Effector CD4-positive, alpha-beta T cell (primary cell): ENCODE data around the gene SYT2.
"Not testable (repeated sequence)": the region's sequence is repeated elsewhere in the genome, so short reads cannot be mapped to it uniquely, and the experiment has no call there.

ENCODE experiments used
- DNase-seq: peaks from one replicate; pipeline ENCODE4 v3.0.0-alpha.2; 2020

SYT2 gene

DNA sequence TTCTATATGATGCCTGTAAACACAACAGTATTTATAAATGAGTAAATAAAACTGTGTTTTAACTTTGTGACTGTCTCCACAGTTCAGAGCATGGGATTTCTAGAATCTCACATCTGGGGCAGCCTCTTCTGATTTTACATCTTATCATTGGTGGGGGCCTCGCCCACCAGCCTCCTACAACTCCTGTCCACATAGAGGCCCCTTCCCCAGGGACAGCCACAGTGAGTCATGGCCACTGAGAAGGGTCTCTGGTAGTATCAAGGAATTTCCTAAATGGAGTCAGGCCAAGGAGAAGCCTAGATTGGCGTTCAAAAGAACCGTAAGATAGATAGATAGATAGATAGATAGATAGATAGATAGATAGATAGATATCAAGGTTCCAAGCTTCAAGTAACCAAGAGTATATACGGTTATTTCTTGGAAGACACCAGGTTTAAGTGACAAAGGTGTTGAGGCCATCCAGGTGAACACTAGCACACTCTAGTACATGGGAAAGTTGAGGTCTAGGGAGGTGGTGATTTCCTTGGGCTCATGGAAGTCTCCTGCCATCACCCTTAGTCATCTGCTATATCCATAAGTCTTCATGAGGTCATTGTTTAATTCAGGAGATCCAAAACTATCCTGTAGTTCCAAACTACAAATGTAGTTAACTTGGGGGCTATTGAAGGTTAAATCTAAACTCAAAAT lies 121.6 kb downstream of the SYT2 start:
- DNase-seq, result no peak

GRCh38 chr1:202587859-202588485 lies 122.3 kb downstream of the SYT2 start:
- no peak for DNase-seq

DNA sequence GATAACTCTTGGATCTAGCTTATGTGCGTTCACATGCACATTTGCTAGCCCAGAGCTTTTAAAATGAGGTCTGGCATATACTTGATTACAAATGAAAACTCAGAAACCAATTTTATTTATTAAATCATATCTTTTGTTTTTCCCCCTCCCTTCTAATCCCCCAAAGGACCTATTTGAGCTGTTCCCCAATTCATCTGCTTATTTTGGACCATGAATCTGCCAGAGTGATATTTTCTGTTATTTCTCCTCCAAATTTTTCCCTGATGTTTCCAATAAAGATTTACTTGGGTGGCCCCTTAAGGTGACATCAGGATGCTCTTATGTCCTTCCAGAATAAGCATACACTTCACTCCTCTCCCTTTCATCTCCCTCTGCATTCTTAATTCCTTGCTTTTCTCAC lies 123.4 kb downstream of the SYT2 start:
- no peak for DNase-seq

DNA sequence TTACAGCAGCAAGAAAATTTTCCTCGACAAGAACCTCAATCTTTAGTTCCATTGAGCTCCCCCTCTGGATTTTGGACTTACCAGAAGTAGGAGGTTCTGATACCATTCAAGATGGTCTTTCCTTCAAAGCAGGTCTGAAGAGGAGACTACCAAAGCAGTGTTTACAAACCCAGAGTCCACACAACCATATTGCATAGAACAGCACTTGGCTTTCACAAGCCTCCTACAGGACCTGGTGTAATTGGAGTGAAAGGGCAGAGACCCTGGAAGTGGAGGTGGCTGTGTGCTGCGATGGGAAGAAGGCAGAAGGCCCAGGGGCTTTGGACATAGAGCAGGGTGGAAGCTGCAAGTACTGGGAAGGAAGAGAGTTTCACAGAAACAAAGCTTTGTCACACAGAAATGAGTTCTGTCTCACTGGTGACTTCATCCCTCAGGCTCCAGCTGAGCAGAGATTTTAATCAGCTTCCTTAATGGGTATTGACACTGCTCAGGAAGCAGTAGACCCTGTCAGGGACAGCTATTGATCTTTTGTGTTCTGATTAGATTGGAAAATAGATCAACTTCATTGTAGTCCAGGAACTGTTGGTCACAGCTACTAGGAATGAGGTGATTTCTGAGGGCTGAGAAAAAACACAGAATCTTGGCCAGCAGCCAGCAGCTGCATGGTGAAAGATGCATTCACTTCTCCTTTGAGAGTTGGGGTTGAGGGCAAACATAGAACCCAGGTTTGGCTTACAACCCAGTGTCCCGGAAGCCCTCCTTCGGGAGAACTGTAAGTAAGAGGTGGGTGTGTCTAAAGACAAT lies 124.0 kb downstream of the SYT2 start:
- no peak for DNase-seq

GRCh38 chr1:202585590-202585933 lies 124.7 kb downstream of the SYT2 start:
- DNase-seq, result no peak

DNA sequence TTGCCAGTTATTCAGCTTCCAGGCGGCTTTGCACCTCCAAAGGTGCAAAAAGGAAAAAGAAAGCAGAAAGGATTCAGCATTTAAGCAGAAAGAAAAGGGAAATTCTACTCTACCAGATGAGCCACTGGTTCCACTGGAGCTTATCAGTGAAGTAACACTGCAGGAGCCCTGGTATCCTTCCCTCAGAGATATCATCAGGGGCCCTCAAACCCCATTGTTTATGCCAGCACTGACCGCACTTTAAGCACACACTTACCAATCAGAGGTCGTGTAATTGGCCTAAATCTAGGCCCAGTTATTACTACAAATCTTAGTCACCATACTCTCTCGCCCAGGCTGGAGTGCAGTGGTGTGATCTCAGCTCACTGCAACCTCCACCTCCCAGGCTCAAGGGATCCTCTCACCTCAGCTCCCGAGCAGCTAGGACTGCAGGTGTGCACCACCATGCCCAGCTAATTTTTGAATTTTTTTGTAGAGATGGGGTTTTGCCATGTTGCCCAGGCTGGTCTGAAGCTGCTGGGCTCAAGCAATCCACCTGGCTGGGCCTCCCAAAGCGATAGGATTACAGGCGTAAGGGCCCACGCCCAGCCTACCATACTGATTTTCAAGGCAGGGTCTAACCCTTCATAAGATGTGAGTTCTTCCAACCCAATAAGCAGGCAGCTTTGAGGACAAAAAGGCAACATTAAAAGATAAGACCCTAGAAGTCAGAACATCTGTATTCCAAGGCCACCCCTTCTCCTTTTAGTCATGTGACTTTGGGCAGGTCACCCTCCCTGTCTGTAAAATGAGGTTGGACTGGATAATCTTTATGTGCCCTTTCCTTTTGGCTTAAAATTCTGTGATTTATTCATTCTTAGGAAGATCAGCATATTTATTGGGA lies 125.3 kb downstream of the SYT2 start:
- DNase-seq, result no peak

DNA sequence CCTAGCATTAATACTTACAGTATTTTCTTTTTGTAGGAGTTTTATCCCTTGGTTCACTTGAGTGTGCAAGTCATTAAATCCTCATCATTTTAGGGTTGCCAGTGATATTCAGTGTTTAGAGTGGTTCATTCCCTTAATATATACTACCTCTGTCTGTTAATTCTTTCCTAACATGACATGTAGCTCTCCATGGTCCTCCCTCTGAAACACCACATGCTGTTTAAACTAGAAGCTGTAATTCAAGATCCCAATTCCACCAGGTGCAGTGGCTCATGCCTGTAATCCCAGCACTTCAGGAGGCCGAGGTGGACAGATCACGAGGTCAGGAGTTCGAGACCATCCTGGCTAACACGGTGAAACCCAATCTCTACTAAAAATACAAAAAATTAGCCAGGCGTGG lies 127.9 kb downstream of the SYT2 start:
- DNase-seq, result not testable (repeated sequence)

GRCh38 chr1:202580619-202581018 lies 129.6 kb downstream of the SYT2 start:
- no peak for DNase-seq

GRCh38 chr1:202579806-202580205 lies 130.4 kb downstream of the SYT2 start:
- no peak for DNase-seq

DNA sequence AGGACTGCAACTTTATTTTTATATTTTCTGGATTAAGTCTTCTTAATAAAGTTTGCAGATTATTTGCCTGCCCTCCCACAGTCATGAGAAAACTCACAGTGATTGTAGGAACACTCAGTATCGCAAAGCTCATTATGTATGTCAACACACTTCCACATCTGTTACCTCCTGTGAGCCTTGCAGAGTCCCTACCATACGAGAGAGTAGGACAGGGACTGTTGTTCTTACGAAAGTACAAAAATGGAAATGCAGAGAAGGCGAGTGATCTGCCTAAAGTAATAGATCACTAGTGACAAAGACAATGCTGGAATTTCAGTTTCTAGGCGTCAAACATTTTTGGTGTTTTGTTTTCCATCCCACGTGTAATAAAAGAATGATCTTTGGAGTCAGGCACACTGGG lies 131.7 kb downstream of the SYT2 start:
- DNase-seq, result no peak

- DNase-seq, result no peak
These were observed 132.2 kb downstream of the SYT2 start for GRCh38 chr1:202578001-202578504.

- DNase-seq, result no peak
These were observed 132.9 kb downstream of the SYT2 start for GRCh38 chr1:202577381-202577780.

DNA sequence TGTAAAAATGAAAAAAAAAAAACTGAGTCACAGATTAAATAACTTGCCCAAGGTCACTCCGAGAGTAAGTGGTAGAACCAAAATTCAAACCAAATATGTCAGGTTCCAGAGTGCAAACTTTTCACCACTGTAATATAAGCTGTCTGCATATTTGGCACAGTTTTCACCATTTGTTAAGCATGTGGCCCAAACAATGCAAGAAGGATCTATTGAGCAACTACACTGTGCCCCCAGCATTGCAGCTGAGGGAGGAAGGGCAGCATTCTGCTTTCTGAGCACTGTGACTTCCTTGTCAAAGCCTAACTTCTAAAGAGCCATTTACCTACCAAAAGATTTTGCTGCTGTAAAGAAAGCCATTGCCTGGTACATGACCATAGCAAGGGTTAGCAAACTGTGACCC lies 133.4 kb downstream of the SYT2 start:
- no peak for DNase-seq

GRCh38 chr1:202575918-202576653 lies 134.2 kb downstream of the SYT2 start:
- no peak for DNase-seq

GRCh38 chr1:202572867-202573266 lies 137.4 kb downstream of the SYT2 start:
- no peak for DNase-seq

DNA sequence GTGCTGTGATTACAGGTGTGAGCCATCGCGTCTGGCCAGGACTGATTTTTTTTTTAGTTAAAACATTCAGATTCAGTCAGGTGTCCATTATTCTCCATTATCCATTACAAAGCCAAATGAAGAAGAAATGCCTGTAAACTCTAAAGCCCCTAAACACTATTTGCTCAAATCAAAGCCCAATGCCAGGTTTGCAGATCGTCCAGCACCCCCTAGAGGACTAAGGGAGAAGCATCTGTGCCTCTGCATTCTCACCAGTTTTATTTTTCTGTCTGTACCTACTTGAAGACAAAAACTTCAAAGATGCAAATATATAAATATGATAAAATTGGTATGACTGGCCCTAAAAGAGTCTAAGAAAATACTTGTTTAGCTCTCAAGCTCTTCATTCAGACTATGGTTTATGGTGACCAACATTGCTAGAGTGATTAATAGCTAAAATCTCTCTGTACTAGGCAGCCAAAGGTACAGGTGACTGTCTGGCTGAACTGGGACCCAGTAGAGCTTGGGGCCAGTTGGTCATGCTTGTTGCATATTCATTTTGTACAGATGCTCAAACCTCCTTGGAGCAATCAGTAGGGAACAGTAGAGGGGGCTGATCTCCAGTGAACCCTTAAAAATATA lies 138.4 kb downstream of the SYT2 start:
- DNase-seq, result no peak

- DNase-seq, result no peak
These were observed 140.6 kb downstream of the SYT2 start for GRCh38 chr1:202569393-202570322.

- DNase-seq, result no peak
These were observed 141.4 kb downstream of the SYT2 start for GRCh38 chr1:202568826-202569225.

- DNase-seq, result no peak
These were observed 141.8 kb downstream of the SYT2 start for GRCh38 chr1:202568410-202568809.

DNA sequence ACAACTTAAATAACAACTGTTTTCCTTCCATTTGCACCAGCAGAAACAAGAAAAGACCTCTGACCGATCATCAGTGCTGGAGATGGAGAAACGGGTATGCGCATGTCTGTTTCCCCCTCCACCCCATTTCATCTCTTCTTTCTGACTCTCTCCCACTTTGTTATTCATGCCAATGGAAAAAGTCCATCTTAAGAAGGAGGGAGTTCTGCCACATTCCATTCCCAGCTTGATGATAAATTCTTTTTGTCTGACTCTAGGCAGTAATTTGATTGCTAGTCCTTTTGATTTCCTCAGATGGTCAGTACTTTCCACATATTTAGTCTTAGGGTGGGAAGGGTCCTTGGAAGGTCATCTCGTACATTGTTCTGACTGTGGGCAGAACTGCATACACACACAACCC lies 142.5 kb downstream of the SYT2 start:
- DNase-seq, result no peak
